Common myeloid progenitor, CD34-positive (primary cell): Measurements from ENCODE around the gene TMPRSS4.

Experiments used
- CTCF ChIA-PET: fragments of 350-600 bp; sonication (Branson Sonifier 250); formaldehyde crosslinking; loops from one replicate; lab custom pipeline; 2021; ENCODE audit warnings: antibody characterized with exemption; lab: Charles Lee
- POLR2A ChIA-PET: fragments of 350-600 bp; sonication (Branson Sonifier 250); formaldehyde crosslinking; loops from one replicate; lab custom pipeline; 2021; ENCODE audit warnings: antibody characterized with exemption; lab: Charles Lee
- DNase-seq, 3 donors: peaks; one replicate each; pipeline versions ENCODE4 v3.0.0 to v3.0.0-alpha.2; 2013
- H3K27ac ChIP-seq, 2 experiments: 1 replicate in 1 of 2; 2 replicates in 1 of 2; pipeline ENCODE4 v1.7.0; 2013; ENCODE audit warnings: inconsistent platforms in 2 of 2, low read length in 2 of 2, mild to moderate bottlenecking in 2 of 2, low read depth in 1 of 2, moderate library complexity in 1 of 2; ENCODE audit not compliant: severe bottlenecking in 2 of 2, insufficient read depth in 1 of 2, poor library complexity in 1 of 2
- H3K27me3 ChIP-seq, 5 experiments: replicated peaks in 2 of 5; 1 replicate in 3 of 5; 2 replicates in 2 of 5; pipeline versions ENCODE4 v1.6.1 to v1.7.0; 2013; ENCODE audit warnings: low read length in 4 of 5, mild to moderate bottlenecking in 2 of 5, moderate library complexity in 2 of 5, inconsistent platforms in 1 of 5; ENCODE audit not compliant: insufficient read depth in 5 of 5, control insufficient read depth in 4 of 5
- H3K36me3 ChIP-seq, 4 experiments: 1 replicate in 2 of 4; 2 replicates in 2 of 4; pipeline versions ENCODE4 v1.6.1 to v1.7.0; 2013; ENCODE audit warnings: low read length in 3 of 4, control low read depth in 1 of 4, mild to moderate bottlenecking in 1 of 4; ENCODE audit not compliant: control insufficient read depth in 4 of 4, insufficient read depth in 4 of 4
- H3K4me1 ChIP-seq, 4 experiments: 1 replicate in 3 of 4; 2 replicates in 1 of 4; pipeline versions ENCODE4 v1.6.1 to v1.7.1; 2013; ENCODE audit warnings: low read length in 3 of 4, mild to moderate bottlenecking in 3 of 4, control low read depth in 1 of 4, inconsistent platforms in 1 of 4, moderate library complexity in 1 of 4; ENCODE audit not compliant: control insufficient read depth in 4 of 4, insufficient read depth in 4 of 4; ENCODE audit errors: control extremely low read depth in 1 of 4
- H3K4me3 ChIP-seq, 7 experiments: 1 replicate in 4 of 7; 2 replicates in 3 of 7; pipeline versions ENCODE4 v1.5.1 to v1.7.0; 2013; ENCODE audit warnings: mild to moderate bottlenecking in 7 of 7, low read length in 6 of 7, moderate library complexity in 6 of 7, inconsistent platforms in 2 of 7, low read depth in 2 of 7, control low read depth in 1 of 7; ENCODE audit not compliant: insufficient read depth in 4 of 7, control insufficient read depth in 1 of 7; ENCODE audit errors: extremely low read depth in 1 of 7
- H3K9me3 ChIP-seq, 5 experiments: 1 replicate in 4 of 5; 2 replicates in 1 of 5; pipeline versions ENCODE4 v1.6.1 to v1.7.1; 2013; ENCODE audit warnings: low read length in 4 of 5, mild to moderate bottlenecking in 2 of 5, inconsistent platforms in 1 of 5, low read depth in 1 of 5, moderate library complexity in 1 of 5; ENCODE audit not compliant: control insufficient read depth in 4 of 5, insufficient read depth in 2 of 5; ENCODE audit errors: control extremely low read depth in 1 of 5
- WGBS: methylation state at CpG from one replicate; pipeline ENCODE4 v1.1.5; 2013; ENCODE audit not compliant: insufficient coverage; 5-methylcytosine and 5-hydroxymethylcytosine counted together

TMPRSS4 gene

GRCh38 chr11:118126082-118126838 lies 49.4 kb downstream of the TMPRSS4 start:
- no peaks in the 10 kb centered on the region for H3K9me3 ChIP-seq
- H3K4me3 ChIP-seq, result no peak overlapping the region
- no peak overlapping the region for H3K27ac ChIP-seq
- 92% methylated on average over 7 of the region's 7 CpGs for WGBS
- H3K36me3 ChIP-seq, result no peaks in the 10 kb centered on the region
- ChIA-PET POLR2A (no interaction called here), CTCF (interaction anchor here (1.0 to 2.2 kb wide), 4 partner anchors 12 to 187 kb away, joined by 3 to 5 read pairs (median 4); no protein-coding TSS in a partner anchor)
- H3K27me3 ChIP-seq, result peaks cover 0 to 2% (median 0%) of the 10 kb centered on the region in 5 experiments
- H3K4me1 ChIP-seq, result no peaks in the 10 kb centered on the region
- no peak for DNase-seq

GRCh38 chr11:118128310-118128709 lies 51.4 kb downstream of the TMPRSS4 start:
- Histone ChIP-seq H3K4me1 (no peaks in the 10 kb centered on the region), H3K4me3 (no peak overlapping the region), H3K9me3 (no peaks in the 10 kb centered on the region), H3K27me3 (peaks cover 0 to 4% (median 0%) of the 10 kb centered on the region in 5 experiments), H3K36me3 (no peaks in the 10 kb centered on the region), H3K27ac (no peak overlapping the region)
- ChIA-PET CTCF (no interaction called here), POLR2A (no interaction called here)
- no peak for DNase-seq
- 67% methylated on average over 3 of the region's 4 CpGs for WGBS

GRCh38 chr11:118128721-118129470 lies 52.0 kb downstream of the TMPRSS4 start:
- no peak overlapping the region for H3K4me3 ChIP-seq

GRCh38 chr11:118129471-118130172 lies 52.7 kb downstream of the TMPRSS4 start:
- 81% methylated on average over 5 of the region's 6 CpGs for WGBS
- POLR2A ChIA-PET, result no interaction called here

More at GRCh38 chr11:118128721-118129470, 52.0 kb downstream of the TMPRSS4 start:
- CTCF ChIA-PET, result interaction anchor here (1.1 kb wide), 1 partner anchor 29 kb away, joined by 3 read pairs; no protein-coding TSS in a partner anchor
- Histone ChIP-seq H3K27ac (no peak overlapping the region), H3K4me1 (no peaks in the 10 kb centered on the region), H3K27me3 (peaks cover 0 to 4% (median 0%) of the 10 kb centered on the region in 5 experiments), H3K9me3 (no peaks in the 10 kb centered on the region), H3K36me3 (no peaks in the 10 kb centered on the region)
- no peak for DNase-seq
- WGBS, result 82% methylated on average over 8 of the region's 11 CpGs
- POLR2A ChIA-PET, result no interaction called here

GRCh38 chr11:118132385-118133151 lies 55.7 kb downstream of the TMPRSS4 start:
- ChIA-PET CTCF (interaction anchor here (0.5 to 2.8 kb wide), 5 partner anchors 11 to 152 kb away, joined by 3 to 13 read pairs (median 3); no protein-coding TSS in a partner anchor), POLR2A (no interaction called here)
- Histone ChIP-seq H3K36me3 (no peaks in the 10 kb centered on the region), H3K27me3 (peaks cover 0 to 6% (median 0%) of the 10 kb centered on the region in 5 experiments), H3K27ac (no peak overlapping the region), H3K4me3 (no peak overlapping the region), H3K9me3 (no peaks in the 10 kb centered on the region), H3K4me1 (no peaks in the 10 kb centered on the region)
- DNase-seq, result no peak
- 86% methylated on average over 14 of the region's 15 CpGs for WGBS

More at GRCh38 chr11:118129471-118130172, 52.7 kb downstream of the TMPRSS4 start:
- no peak overlapping the region for H3K4me3 ChIP-seq
- H3K9me3 ChIP-seq, result no peaks in the 10 kb centered on the region
- peaks cover 0 to 4% (median 0%) of the 10 kb centered on the region in 5 experiments for H3K27me3 ChIP-seq
- no peak overlapping the region for H3K27ac ChIP-seq
- DNase-seq, result no peak
- no peaks in the 10 kb centered on the region for H3K4me1 ChIP-seq
- CTCF ChIA-PET, result interaction anchor here (1.1 kb wide), 1 partner anchor 29 kb away, joined by 3 read pairs; no protein-coding TSS in a partner anchor
- no peaks in the 10 kb centered on the region for H3K36me3 ChIP-seq

- Histone ChIP-seq H3K36me3 (no peaks in the 10 kb centered on the region), H3K4me3 (no peak overlapping the region), H3K27ac (no peak overlapping the region), H3K4me1 (no peaks in the 10 kb centered on the region), H3K27me3 (peaks cover 0 to 4% (median 0%) of the 10 kb centered on the region in 5 experiments), H3K9me3 (no peaks in the 10 kb centered on the region)
- WGBS, result 99% methylated on average over 6 of the region's 10 CpGs
- no peak for DNase-seq
- POLR2A ChIA-PET, result no interaction called here
- CTCF ChIA-PET, result interaction anchor here (1.0 to 2.8 kb wide), 4 partner anchors 10 to 38 kb away, joined by 3 to 11 read pairs (median 3); no protein-coding TSS in a partner anchor
Observed at GRCh38 chr11:118133816-118134215, 56.9 kb downstream of the TMPRSS4 start.
